HG03280 (cell line): Measurements from ENCODE around the gene TADA3.

Source experiments
- ATAC-seq: cut with Tn5 transposase; IDR thresholded peaks from one replicate; pipeline ENCODE4 v1.9.1; 2021; ENCODE audit warnings: mild to moderate bottlenecking, moderate library complexity; ENCODE audit not compliant: unreplicated experiment

TADA3 gene

GRCh38 chr3:9792405-9793160 is at the start of gene TADA3, which contains the start of gene ARPC4:
Gene TADA3, minus strand, starts transcription at chr3:9792473. Its CDS starts 1,007 bp downstream, at chr3:9791466.
Gene ARPC4, plus strand, starts transcription at chr3:9793082. Its CDS starts 40 bp downstream, at chr3:9793122.
- ATAC-seq, result peak; percentile 84

GRCh38 chr3:9841015-9841414 is 48.7 kb upstream of the TADA3 start:
- no peak for ATAC-seq

GRCh38 chr3:9838856-9839255 is 46.6 kb upstream of the TADA3 start:
- ATAC-seq, result no peak

GRCh38 chr3:9837701-9838582 is 45.7 kb upstream of the TADA3 start:
- ATAC-seq, result no peak

- no peak for ATAC-seq
These were observed 42.5 kb upstream of the TADA3 start for GRCh38 chr3:9834520-9835380.

GRCh38 chr3:9833078-9833477 is 40.8 kb upstream of the TADA3 start:
- ATAC-seq, result no peak

- no peak for ATAC-seq
These were observed 39.0 kb upstream of the TADA3 start for GRCh38 chr3:9831253-9831652.

GRCh38 chr3:9828801-9829755 is 36.8 kb upstream of the TADA3 start:
- ATAC-seq, result no peak

GRCh38 chr3:9826815-9827573 is 34.7 kb upstream of the TADA3 start:
- no peak for ATAC-seq

GRCh38 chr3:9825451-9826040 is 33.3 kb upstream of the TADA3 start:
- no peak for ATAC-seq

GRCh38 chr3:9820946-9821345 is 28.7 kb upstream of the TADA3 start:
- ATAC-seq, result no peak

GRCh38 chr3:9820543-9820942 is 28.3 kb upstream of the TADA3 start:
- ATAC-seq, result no peak

- no peak for ATAC-seq
These were observed 26.5 kb upstream of the TADA3 start for GRCh38 chr3:9818666-9819335.

- no peak for ATAC-seq
These were observed 25.2 kb upstream of the TADA3 start for GRCh38 chr3:9817436-9817835.

- ATAC-seq, result no peak
These were observed 23.7 kb upstream of the TADA3 start for GRCh38 chr3:9815986-9816385.

- no peak for ATAC-seq
These were observed 20.7 kb upstream of the TADA3 start for GRCh38 chr3:9812870-9813483.

GRCh38 chr3:9810846-9811245 is 18.6 kb upstream of the TADA3 start:
- ATAC-seq, result no peak

- ATAC-seq, result no peak
These were observed 18.1 kb upstream of the TADA3 start for GRCh38 chr3:9810433-9810770.
